ENCODE data around the gene TATDN2.

The TATDN2 gene

GRCh38 chr3:10213156-10213792 lies 35.0 kb upstream of the TATDN2 start:
- H3K27me3 Mint-ChIP-seq (ENCODE audit: low read depth): peaks cover 4% of the 10 kb centered on the region
- peaks cover 15% of the 10 kb centered on the region for H3K9me3 Mint-ChIP-seq
- no peak overlapping the region for H3K4me3 Mint-ChIP-seq
- TF ChIP-seq, protein P1, sequence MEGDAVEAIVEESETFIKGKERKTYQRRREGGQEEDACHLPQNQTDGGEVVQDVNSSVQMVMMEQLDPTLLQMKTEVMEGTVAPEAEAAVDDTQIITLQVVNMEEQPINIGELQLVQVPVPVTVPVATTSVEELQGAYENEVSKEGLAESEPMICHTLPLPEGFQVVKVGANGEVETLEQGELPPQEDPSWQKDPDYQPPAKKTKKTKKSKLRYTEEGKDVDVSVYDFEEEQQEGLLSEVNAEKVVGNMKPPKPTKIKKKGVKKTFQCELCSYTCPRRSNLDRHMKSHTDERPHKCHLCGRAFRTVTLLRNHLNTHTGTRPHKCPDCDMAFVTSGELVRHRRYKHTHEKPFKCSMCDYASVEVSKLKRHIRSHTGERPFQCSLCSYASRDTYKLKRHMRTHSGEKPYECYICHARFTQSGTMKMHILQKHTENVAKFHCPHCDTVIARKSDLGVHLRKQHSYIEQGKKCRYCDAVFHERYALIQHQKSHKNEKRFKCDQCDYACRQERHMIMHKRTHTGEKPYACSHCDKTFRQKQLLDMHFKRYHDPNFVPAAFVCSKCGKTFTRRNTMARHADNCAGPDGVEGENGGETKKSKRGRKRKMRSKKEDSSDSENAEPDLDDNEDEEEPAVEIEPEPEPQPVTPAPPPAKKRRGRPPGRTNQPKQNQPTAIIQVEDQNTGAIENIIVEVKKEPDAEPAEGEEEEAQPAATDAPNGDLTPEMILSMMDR (IDR thresholded peaks at IDR 0.05; ENCODE audit: unreplicated experiment in 3 of 3): no peak
- no peaks in the 10 kb centered on the region for H3K4me1 Mint-ChIP-seq
- no peaks in the 10 kb centered on the region for H3K36me3 Mint-ChIP-seq (ENCODE audit: low read depth)
- no peak overlapping the region for H3K27ac Mint-ChIP-seq

DNA sequence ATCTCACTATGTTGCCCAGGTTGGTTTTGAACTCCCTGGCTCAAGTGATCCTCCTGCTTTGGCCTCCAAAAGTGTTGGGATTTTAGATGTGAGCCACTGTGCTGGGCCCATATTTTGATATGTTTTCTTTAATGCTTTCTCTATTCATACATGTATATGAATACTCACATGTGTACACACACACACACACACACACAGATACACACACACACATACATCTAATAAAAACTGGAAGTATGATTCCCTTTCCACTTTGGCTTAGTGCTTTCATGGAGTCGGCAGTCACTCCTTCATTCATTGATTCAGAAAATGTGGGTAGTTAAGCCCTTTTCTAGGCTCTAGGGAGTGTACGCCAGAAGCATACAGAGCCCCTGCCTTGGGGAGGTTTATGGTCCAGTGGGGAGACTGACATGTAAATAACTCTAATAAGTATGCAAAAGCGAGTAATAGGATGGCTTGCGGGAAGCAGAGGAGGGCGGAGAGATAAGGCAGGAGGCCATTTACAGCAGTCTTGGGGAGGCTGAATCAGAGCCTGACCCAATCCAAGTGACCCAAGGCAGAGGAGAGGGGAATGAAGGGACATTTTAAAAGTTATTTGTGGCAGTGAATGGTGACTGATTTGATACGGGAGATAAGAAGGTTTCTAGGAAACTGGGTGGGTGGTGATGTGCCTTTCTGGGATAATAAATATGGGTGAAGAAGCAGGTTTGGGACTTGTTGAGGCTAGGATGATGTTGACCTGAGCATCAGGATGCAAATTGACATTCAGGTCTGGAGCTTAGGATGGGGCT lies 32.5 kb upstream of the TATDN2 start:
- H3K27me3 Mint-ChIP-seq (ENCODE audit: low read depth): peaks cover 4% of the 10 kb centered on the region
- TF ChIP-seq, protein P1 (IDR thresholded peaks at IDR 0.05; ENCODE audit: unreplicated experiment in 3 of 3): no peak
- no peak overlapping the region for H3K4me3 Mint-ChIP-seq
- peaks cover 15% of the 10 kb centered on the region for H3K9me3 Mint-ChIP-seq
- no peaks in the 10 kb centered on the region for H3K36me3 Mint-ChIP-seq (ENCODE audit: low read depth)
- H3K27ac Mint-ChIP-seq: no peak overlapping the region
- no peaks in the 10 kb centered on the region for H3K4me1 Mint-ChIP-seq

- H3K36me3 Mint-ChIP-seq (ENCODE audit: low read depth): no peaks in the 10 kb centered on the region
- TF ChIP-seq, protein P1 (IDR thresholded peaks at IDR 0.05; ENCODE audit: unreplicated experiment in 3 of 3): no peak
- peaks cover 15% of the 10 kb centered on the region for H3K9me3 Mint-ChIP-seq
- H3K27ac Mint-ChIP-seq: no peak overlapping the region
- H3K27me3 Mint-ChIP-seq (ENCODE audit: low read depth): peaks cover 4% of the 10 kb centered on the region
- no peak overlapping the region for H3K4me3 Mint-ChIP-seq
- no peaks in the 10 kb centered on the region for H3K4me1 Mint-ChIP-seq
Measured at GRCh38 chr3:10217359-10217758, 30.9 kb upstream of the TATDN2 start.

DNA sequence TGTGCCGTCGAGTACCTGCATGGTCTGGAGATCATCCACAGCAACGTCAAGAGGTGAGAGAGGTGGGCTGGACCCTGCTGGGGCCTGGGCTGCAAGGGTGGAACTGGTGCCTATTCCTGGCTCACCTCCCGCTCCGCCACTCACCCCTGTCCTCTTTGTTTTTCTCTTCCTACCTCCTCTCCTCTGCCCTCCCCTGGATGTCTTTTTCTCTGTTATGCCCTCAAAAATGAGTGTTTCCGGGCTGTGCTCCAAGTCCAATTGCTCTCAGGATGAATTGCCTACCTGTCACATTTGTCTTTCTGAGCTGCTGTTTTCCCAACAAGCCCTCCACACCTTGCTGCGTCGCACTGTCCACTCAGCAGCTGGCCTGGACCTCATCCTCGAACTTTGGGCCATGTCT lies 28.5 kb upstream of the TATDN2 start:
- Mint-ChIP-seq H3K36me3 (ENCODE audit: low read depth) (no peaks in the 10 kb centered on the region), H3K27ac (no peak overlapping the region), H3K4me1 (no peaks in the 10 kb centered on the region), H3K9me3 (peaks cover 15% of the 10 kb centered on the region), H3K4me3 (no peak overlapping the region), H3K27me3 (ENCODE audit: low read depth) (no peaks in the 10 kb centered on the region)
- TF ChIP-seq, protein P1 (IDR thresholded peaks at IDR 0.05; ENCODE audit: unreplicated experiment in 3 of 3): no peak

GRCh38 chr3:10223676-10224639 lies 24.3 kb upstream of the TATDN2 start:
- TF ChIP-seq, protein P1 (IDR thresholded peaks at IDR 0.05; ENCODE audit: unreplicated experiment in 3 of 3): no peak
- no peaks in the 10 kb centered on the region for H3K36me3 Mint-ChIP-seq (ENCODE audit: low read depth)

More at GRCh38 chr3:10223676-10224639, 24.3 kb upstream of the TATDN2 start:
- H3K9me3 Mint-ChIP-seq: no peaks in the 10 kb centered on the region
- no peak overlapping the region for H3K27ac Mint-ChIP-seq
- H3K4me3 Mint-ChIP-seq: no peak overlapping the region
- H3K4me1 Mint-ChIP-seq: no peaks in the 10 kb centered on the region
- no peaks in the 10 kb centered on the region for H3K27me3 Mint-ChIP-seq (ENCODE audit: low read depth)

All from nephron (organoid).